Measurements from ENCODE around the gene PAX3. TPM values are rescaled to one million over a fixed set of nuclear protein-coding genes. Genes with fewer than 3 reads are reported as not detected.

Gene PAX3
- total RNA-seq, 1 donor from 2014 or later: 0.25 TPM

GRCh38 chr2:222180619-222181018 lies 118.2 kb downstream of the PAX3 start:
- no peak for TF ChIP-seq CTCF (IDR thresholded peaks at IDR 0.05; ENCODE audit: unreplicated experiment)
- DNase-seq (ENCODE audit: low spot score in 2 of 2, unreplicated experiment in 2 of 2): no peak
- Mint-ChIP-seq H3K9me3 (no peaks in the 10 kb centered on the region), H3K27me3 (ENCODE audit: low read depth) (peaks cover 21% of the 10 kb centered on the region), H3K36me3 (no peaks in the 10 kb centered on the region), H3K4me3 (no peak overlapping the region), H3K4me1 (no peaks in the 10 kb centered on the region), H3K27ac (no peak overlapping the region)

- Mint-ChIP-seq H3K36me3 (no peaks in the 10 kb centered on the region), H3K4me1 (no peaks in the 10 kb centered on the region), H3K9me3 (no peaks in the 10 kb centered on the region), H3K27ac (no peak overlapping the region), H3K4me3 (no peak overlapping the region), H3K27me3 (ENCODE audit: low read depth) (peaks cover 25% of the 10 kb centered on the region)
- TF ChIP-seq CTCF (IDR thresholded peaks at IDR 0.05; ENCODE audit: unreplicated experiment): no peak
- no peak for DNase-seq (ENCODE audit: low spot score in 2 of 2, unreplicated experiment in 2 of 2)
Measured at GRCh38 chr2:222179592-222179991, 119.2 kb downstream of the PAX3 start.

DNA sequence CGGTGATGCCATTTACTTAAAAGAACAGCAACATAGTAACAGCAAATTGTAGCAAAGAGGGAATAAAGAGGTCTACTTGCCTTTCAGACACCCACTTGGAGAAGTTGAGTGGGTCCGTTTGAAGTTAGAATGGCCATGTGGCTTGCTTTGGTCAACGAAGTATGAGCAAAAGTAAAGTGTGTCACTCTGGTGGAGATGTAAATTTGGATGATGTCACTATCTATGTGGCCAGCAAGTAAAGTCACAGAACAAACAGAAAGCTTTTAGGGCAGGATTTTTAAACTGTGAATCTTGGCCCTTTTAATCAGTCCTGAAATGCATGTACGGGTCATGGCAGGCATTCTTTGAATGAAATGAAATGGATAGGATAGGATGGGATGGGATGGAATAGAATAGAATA lies 120.3 kb downstream of the PAX3 start:
- H3K4me3 Mint-ChIP-seq: no peak overlapping the region
- no peaks in the 10 kb centered on the region for H3K36me3 Mint-ChIP-seq
- H3K4me1 Mint-ChIP-seq: no peaks in the 10 kb centered on the region
- H3K27ac Mint-ChIP-seq: no peak overlapping the region
- TF ChIP-seq CTCF (IDR thresholded peaks at IDR 0.05; ENCODE audit: unreplicated experiment): no peak
- no peak for DNase-seq (ENCODE audit: low spot score in 2 of 2, unreplicated experiment in 2 of 2)
- H3K9me3 Mint-ChIP-seq: no peaks in the 10 kb centered on the region
- H3K27me3 Mint-ChIP-seq (ENCODE audit: low read depth): peaks cover 26% of the 10 kb centered on the region

DNA sequence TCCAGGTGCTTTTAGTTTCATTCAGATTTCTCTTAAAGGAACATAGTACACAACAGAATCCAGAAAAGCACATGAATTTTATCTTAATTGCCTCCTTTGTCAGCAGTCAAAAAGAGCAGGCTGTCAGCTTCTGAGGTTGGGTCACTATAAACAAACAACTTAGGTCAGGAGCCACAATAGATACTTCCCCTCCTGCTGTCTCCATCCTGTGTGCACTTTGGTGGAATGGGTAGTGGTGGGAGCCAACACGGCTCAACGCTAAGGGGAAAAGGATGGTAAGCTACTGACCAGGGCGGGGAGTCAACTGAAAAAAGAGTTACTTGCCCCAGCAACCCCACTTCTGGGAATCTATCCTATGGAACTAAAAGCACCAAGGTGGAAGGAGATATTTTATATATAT lies 121.9 kb downstream of the PAX3 start:
- H3K27me3 Mint-ChIP-seq (ENCODE audit: low read depth): peaks cover 25% of the 10 kb centered on the region
- TF ChIP-seq CTCF (IDR thresholded peaks at IDR 0.05; ENCODE audit: unreplicated experiment): no peak
- DNase-seq (ENCODE audit: low spot score in 2 of 2, unreplicated experiment in 2 of 2): no peak
- H3K9me3 Mint-ChIP-seq: peaks cover under 1% of the 10 kb centered on the region
- no peak overlapping the region for H3K27ac Mint-ChIP-seq
- H3K36me3 Mint-ChIP-seq: no peaks in the 10 kb centered on the region
- H3K4me1 Mint-ChIP-seq: no peaks in the 10 kb centered on the region
- H3K4me3 Mint-ChIP-seq: no peak overlapping the region

DNA sequence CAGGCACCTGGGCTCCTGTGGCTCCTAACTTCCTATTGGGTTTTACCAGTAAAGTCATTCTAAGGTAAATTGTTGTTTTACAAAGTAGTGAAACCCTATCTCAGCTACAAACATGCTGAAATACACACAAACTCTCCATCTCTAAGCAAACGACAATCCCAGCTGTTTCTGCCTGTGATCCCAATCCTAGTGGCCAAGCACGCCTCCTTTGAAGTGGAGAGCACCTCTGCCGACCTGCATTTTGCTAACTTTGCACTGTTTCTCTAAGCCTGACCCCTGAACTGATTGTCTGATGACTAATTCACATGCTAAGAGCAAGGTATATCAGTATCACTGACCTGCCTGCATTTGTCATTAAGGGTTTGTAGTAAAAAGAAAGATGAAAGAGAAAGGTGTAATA lies 124.3 kb downstream of the PAX3 start:
- H3K4me1 Mint-ChIP-seq: peaks cover under 1% of the 10 kb centered on the region
- peaks cover 25% of the 10 kb centered on the region for H3K27me3 Mint-ChIP-seq (ENCODE audit: low read depth)
- no peak for DNase-seq (ENCODE audit: low spot score in 2 of 2, unreplicated experiment in 2 of 2)
- H3K36me3 Mint-ChIP-seq: no peaks in the 10 kb centered on the region
- no peak overlapping the region for H3K27ac Mint-ChIP-seq
- peaks cover 5% of the 10 kb centered on the region for H3K9me3 Mint-ChIP-seq
- TF ChIP-seq CTCF (IDR thresholded peaks at IDR 0.05; ENCODE audit: unreplicated experiment): no peak
- H3K4me3 Mint-ChIP-seq: no peak overlapping the region

GRCh38 chr2:222169346-222169745 lies 129.5 kb downstream of the PAX3 start:
- H3K9me3 Mint-ChIP-seq: peaks cover 10% of the 10 kb centered on the region
- H3K4me1 Mint-ChIP-seq: peaks cover 8% of the 10 kb centered on the region
- H3K4me3 Mint-ChIP-seq: no peak overlapping the region
- H3K27ac Mint-ChIP-seq: no peak overlapping the region
- H3K27me3 Mint-ChIP-seq (ENCODE audit: low read depth): peaks cover 7% of the 10 kb centered on the region
- DNase-seq (ENCODE audit: low spot score in 2 of 2, unreplicated experiment in 2 of 2): no peak
- no peaks in the 10 kb centered on the region for H3K36me3 Mint-ChIP-seq
- TF ChIP-seq CTCF (IDR thresholded peaks at IDR 0.05; ENCODE audit: unreplicated experiment): no peak

Data from mesothelial cell of epicardium (in vitro differentiated cells).